ENCODE measurements around the gene EXT2.

DNA sequence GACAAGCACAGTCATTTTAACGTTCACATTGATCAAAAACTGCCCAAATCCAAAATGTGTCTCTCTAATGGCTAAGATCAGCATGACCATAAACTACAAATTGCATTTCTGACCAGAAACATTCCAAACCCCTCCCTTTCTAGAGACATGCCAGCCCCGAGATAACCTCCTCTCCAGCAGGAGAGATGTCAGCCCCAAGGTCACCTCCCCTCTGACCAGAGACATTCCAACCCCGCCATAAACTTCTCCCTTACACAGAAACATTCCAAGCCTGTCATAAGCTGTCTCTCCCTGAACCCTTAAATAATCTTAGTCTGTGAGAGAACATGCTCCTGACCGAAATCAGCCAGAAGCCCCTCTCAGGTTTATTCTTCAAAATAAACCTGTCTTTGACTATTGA lies 6.6 kb upstream of the EXT2 start:
- TF ChIP-seq, protein P1, sequence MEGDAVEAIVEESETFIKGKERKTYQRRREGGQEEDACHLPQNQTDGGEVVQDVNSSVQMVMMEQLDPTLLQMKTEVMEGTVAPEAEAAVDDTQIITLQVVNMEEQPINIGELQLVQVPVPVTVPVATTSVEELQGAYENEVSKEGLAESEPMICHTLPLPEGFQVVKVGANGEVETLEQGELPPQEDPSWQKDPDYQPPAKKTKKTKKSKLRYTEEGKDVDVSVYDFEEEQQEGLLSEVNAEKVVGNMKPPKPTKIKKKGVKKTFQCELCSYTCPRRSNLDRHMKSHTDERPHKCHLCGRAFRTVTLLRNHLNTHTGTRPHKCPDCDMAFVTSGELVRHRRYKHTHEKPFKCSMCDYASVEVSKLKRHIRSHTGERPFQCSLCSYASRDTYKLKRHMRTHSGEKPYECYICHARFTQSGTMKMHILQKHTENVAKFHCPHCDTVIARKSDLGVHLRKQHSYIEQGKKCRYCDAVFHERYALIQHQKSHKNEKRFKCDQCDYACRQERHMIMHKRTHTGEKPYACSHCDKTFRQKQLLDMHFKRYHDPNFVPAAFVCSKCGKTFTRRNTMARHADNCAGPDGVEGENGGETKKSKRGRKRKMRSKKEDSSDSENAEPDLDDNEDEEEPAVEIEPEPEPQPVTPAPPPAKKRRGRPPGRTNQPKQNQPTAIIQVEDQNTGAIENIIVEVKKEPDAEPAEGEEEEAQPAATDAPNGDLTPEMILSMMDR (IDR thresholded peaks at IDR 0.05) = no peak
- TF ChIP-seq EZH2phosphoT487 (IDR thresholded peaks at IDR 0.05; ENCODE audit: borderline replicate concordance, low read depth) (no peak), TEAD4 (IDR thresholded peaks at IDR 0.05; ENCODE audit: borderline replicate concordance, insufficient read depth) (no peak), POLR2AphosphoS5 (IDR thresholded peaks at IDR 0.05; ENCODE audit: low read depth, low read length) (no peak), FOXM1 (IDR thresholded peaks at IDR 0.05; ENCODE audit: low read depth) (no peak)
